Cardiac muscle cell (in vitro differentiated cells and primary cell): ENCODE measurements around the gene TBX22. TPM values are rescaled to one million over a fixed set of nuclear protein-coding genes. Genes with fewer than 3 reads are reported as not detected.
"Not testable (repeated sequence)": the region's sequence is repeated elsewhere in the genome, so short reads cannot be mapped to it uniquely, and the experiment has no call there.

Experiments used
- DNase-seq, 2 donors: peaks; one replicate each; pipeline versions ENCODE4 v3.0.0 to v3.0.0-alpha.2; 2010 to 2017; ENCODE audit warnings: low read depth in 1 of 2, low spot score in 1 of 2
- H3K27ac ChIP-seq: fragments of 200-600 bp; sonication (generic); 2 replicates; pipeline ENCODE4 v1.5.1; 2016
- H3K27me3 ChIP-seq: fragments of 200-600 bp; sonication (generic); 2 replicates; pipeline ENCODE4 v1.6.0; 2016; ENCODE audit warnings: control low read depth
- H3K36me3 ChIP-seq: fragments of 200-600 bp; sonication (generic); 2 replicates; pipeline ENCODE4 v1.5.1; 2016; ENCODE audit warnings: control low read depth
- H3K4me1 ChIP-seq: fragments of 200-600 bp; sonication (generic); 2 replicates; pipeline ENCODE4 v1.8.1; 2017; ENCODE audit warnings: low read depth, mild to moderate bottlenecking, mixed run types
- H3K4me3 ChIP-seq: fragments of 200-600 bp; sonication (generic); 2 replicates; pipeline ENCODE4 v1.5.1; 2016; ENCODE audit warnings: mild to moderate bottlenecking
- H3K9me3 ChIP-seq: fragments of 200-600 bp; sonication (generic); 2 replicates; pipeline ENCODE4 v1.5.1; 2017; ENCODE audit warnings: low read depth, mild to moderate bottlenecking, control low read depth
- CTCF ChIP-seq: IDR thresholded peaks from 2 replicates; pipeline ENCODE4 v1.5.1; 2012; ENCODE audit warnings: low read depth, mild to moderate bottlenecking, low read length
- polyA plus RNA-seq: library from polyadenylated mRNA; unstranded; fragments of >200 nt; fragmentation: Nextera tagmentation; extraction: Ambion mirVana; gene quantifications from 2 replicates; pipeline ENCODE4 v1.2.1, GENCODE V29; 2016
- total RNA-seq: library from RNA; depleted of rRNA; stranded (reverse); fragments of >200 nt; gene quantifications from 2 replicates; pipeline ENCODE4 v1.2.3, GENCODE V29; 2016

TBX22 gene
- total and polyA plus RNA-seq, 2 experiments from 2014 or later, result not detected

GRCh38 chrX:80021621-80022020 is 7.1 kb downstream of the TBX22 start:
- H3K27me3 ChIP-seq, result no peaks in the 10 kb centered on the region
- H3K36me3 ChIP-seq, result no peaks in the 10 kb centered on the region
- peak overlapping the region; percentile 21 for H3K4me3 ChIP-seq
- no peak overlapping the region for H3K27ac ChIP-seq
- no peaks in the 10 kb centered on the region for H3K9me3 ChIP-seq
- no peaks in the 10 kb centered on the region for H3K4me1 ChIP-seq
- TF ChIP-seq CTCF, result no peak
- DNase-seq, result peak in 1 of 2 donors; percentile 13

- no peaks in the 10 kb centered on the region for H3K4me1 ChIP-seq
- DNase-seq, result peak in 1 of 2 donors; percentile 36
Observed at GRCh38 chrX:80022363-80023031, 7.9 kb downstream of the TBX22 start.

GRCh38 chrX:80026116-80026515 is 11.6 kb downstream of the TBX22 start:
- Histone ChIP-seq H3K27me3 (no peaks in the 10 kb centered on the region), H3K36me3 (no peaks in the 10 kb centered on the region), H3K4me3 (no peak overlapping the region), H3K27ac (no peak overlapping the region), H3K4me1 (no peaks in the 10 kb centered on the region), H3K9me3 (no peaks in the 10 kb centered on the region)
- TF ChIP-seq CTCF, result no peak
- DNase-seq, result no peak

More at GRCh38 chrX:80022363-80023031, 7.9 kb downstream of the TBX22 start:
- H3K36me3 ChIP-seq, result no peaks in the 10 kb centered on the region
- H3K9me3 ChIP-seq, result no peaks in the 10 kb centered on the region
- H3K27me3 ChIP-seq, result no peaks in the 10 kb centered on the region
- peak overlapping the region; percentile 21 for H3K4me3 ChIP-seq
- TF ChIP-seq CTCF, result no peak
- no peak overlapping the region for H3K27ac ChIP-seq

- not testable (repeated sequence) for H3K4me1 ChIP-seq, H3K27ac ChIP-seq, DNase-seq, H3K27me3 ChIP-seq, H3K9me3 ChIP-seq, H3K4me3 ChIP-seq, H3K36me3 ChIP-seq
Observed at GRCh38 chrX:80066156-80066555, 51.6 kb downstream of the TBX22 start.

GRCh38 chrX:80075625-80076024 is 61.1 kb downstream of the TBX22 start:
- not testable (repeated sequence) for H3K4me1 ChIP-seq, H3K36me3 ChIP-seq, H3K4me3 ChIP-seq, H3K9me3 ChIP-seq, H3K27ac ChIP-seq, DNase-seq, H3K27me3 ChIP-seq
